GM18505 (cell line): ENCODE measurements around the gene ARSG.
"Not testable (repeated sequence)": the region's sequence is repeated elsewhere in the genome, so short reads cannot be mapped to it uniquely, and the experiment has no call there.

ENCODE experiments used
- ATAC-seq: cut with Tn5 transposase; IDR thresholded peaks from one replicate; pipeline ENCODE4 v1.9.1; 2021; ENCODE audit not compliant: unreplicated experiment
- POLR2A ChIP-seq: IDR thresholded peaks from 4 replicates; pipeline ENCODE4 v1.6.1; 2011; ENCODE audit warnings: borderline replicate concordance; ENCODE audit not compliant: insufficient read depth, insufficient read length; ENCODE audit errors: extremely low read depth

Gene ARSG

GRCh38 chr17:68387435-68388218 lies 96.3 kb downstream of the ARSG start:
- no peak for ATAC-seq
- TF ChIP-seq POLR2A: no peak

- ATAC-seq: no peak
Measured at GRCh38 chr17:68389041-68389440, 97.7 kb downstream of the ARSG start.

GRCh38 chr17:68390888-68391545 lies 99.7 kb downstream of the ARSG start:
- no peak for ATAC-seq
- TF ChIP-seq POLR2A: no peak

More at GRCh38 chr17:68389041-68389440, 97.7 kb downstream of the ARSG start:
- TF ChIP-seq POLR2A: no peak

GRCh38 chr17:68391561-68392268 lies 100.4 kb downstream of the ARSG start:
- ATAC-seq: no peak
- no peak for TF ChIP-seq POLR2A

GRCh38 chr17:68394608-68395331 lies 103.5 kb downstream of the ARSG start:
- no peak for ATAC-seq

GRCh38 chr17:68396226-68397107 lies 105.2 kb downstream of the ARSG start:
- TF ChIP-seq POLR2A: no peak
- no peak for ATAC-seq

More at GRCh38 chr17:68394608-68395331, 103.5 kb downstream of the ARSG start:
- TF ChIP-seq POLR2A: no peak

GRCh38 chr17:68397108-68397536 lies 105.8 kb downstream of the ARSG start:
- TF ChIP-seq POLR2A: no peak
- no peak for ATAC-seq

- TF ChIP-seq POLR2A: no peak
- ATAC-seq: no peak
Measured at GRCh38 chr17:68398691-68399637, 107.7 kb downstream of the ARSG start.

- ATAC-seq: no peak
- TF ChIP-seq POLR2A: no peak
Measured at GRCh38 chr17:68399638-68400403, 108.5 kb downstream of the ARSG start.

GRCh38 chr17:68400404-68400735 lies 109.1 kb downstream of the ARSG start:
- ATAC-seq: no peak
- no peak for TF ChIP-seq POLR2A

GRCh38 chr17:68401288-68401687 lies 110.0 kb downstream of the ARSG start:
- no peak for TF ChIP-seq POLR2A
- no peak for ATAC-seq

GRCh38 chr17:68403122-68403521 lies 111.8 kb downstream of the ARSG start:
- TF ChIP-seq POLR2A: no peak
- no peak for ATAC-seq

- ATAC-seq: not testable (repeated sequence)
Measured at GRCh38 chr17:68403837-68404236, 112.5 kb downstream of the ARSG start.

- not testable (repeated sequence) for ATAC-seq
Measured at GRCh38 chr17:68407656-68408055, 116.4 kb downstream of the ARSG start.

- not testable (repeated sequence) for ATAC-seq
Measured at GRCh38 chr17:68413597-68414560, 122.6 kb downstream of the ARSG start.

GRCh38 chr17:68414901-68415300 lies 123.6 kb downstream of the ARSG start:
- not testable (repeated sequence) for ATAC-seq
